Measurements from ENCODE around the gene THBS4. TPM values are rescaled to one million over a fixed set of nuclear protein-coding genes. Genes with fewer than 3 reads are reported as not detected.
A peak's percentile ranks its signal among the peaks of the same experiment; 100 is the strongest.

The THBS4 gene
- total RNA-seq, 2 donors from 2014 or later: 13.6 to 50.5 TPM

DNA sequence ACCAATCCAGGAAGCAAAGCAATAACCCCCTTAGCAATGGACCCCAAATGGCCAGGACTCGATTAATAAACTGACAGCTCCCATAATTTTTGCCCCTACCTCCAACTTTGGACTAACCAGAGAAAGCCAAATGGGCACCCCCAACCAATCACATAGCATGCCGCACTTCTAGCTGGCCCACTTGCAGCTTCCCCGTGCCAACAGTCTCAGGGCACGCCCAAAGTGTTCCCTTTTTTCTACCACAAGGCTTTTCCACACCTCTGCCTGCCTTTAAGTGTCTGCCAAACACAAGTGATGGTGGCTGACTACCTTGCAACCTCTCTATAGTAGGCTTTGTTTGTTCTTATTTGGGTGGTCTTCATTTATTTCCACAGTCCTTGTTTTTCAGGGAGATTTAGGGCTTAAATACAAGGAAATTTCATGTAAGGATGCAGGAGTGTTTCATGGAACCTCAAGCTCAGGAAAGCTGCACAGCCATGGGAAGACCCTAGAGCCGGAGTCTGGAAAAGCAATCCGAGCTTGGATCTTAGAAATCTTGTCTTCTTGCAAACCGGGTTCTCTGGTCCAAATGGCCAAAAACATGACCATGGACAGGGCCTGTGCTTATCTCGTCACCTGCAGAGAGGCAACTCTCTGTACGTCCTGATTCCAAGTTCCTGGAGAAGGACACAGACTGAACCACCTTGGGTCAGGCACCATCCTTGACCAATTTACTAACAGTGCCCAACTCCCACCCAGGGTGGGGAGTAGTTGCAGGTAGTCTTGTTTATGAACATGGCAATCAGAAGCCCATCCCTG lies 89.2 kb downstream of the THBS4 start:
- H3K9me3 ChIP-seq (ENCODE audit: control insufficient read depth, low read length): peaks cover 5% of the 10 kb centered on the region
- Mint-ChIP-seq H3K4me1 (peaks cover 9% of the 10 kb centered on the region), H3K36me3 (ENCODE audit: low read depth) (peaks cover 3% of the 10 kb centered on the region), H3K27ac (no peak overlapping the region), H3K27me3 (ENCODE audit: insufficient read depth) (no peaks in the 10 kb centered on the region), H3K4me3 (no peak overlapping the region), H3K9me3 (peaks cover 7% of the 10 kb centered on the region)
- 92 to 95% methylated on average over 7 to 9 of the region's 9 CpGs for WGBS, 2 experiments (ENCODE audit: insufficient coverage in 1 of 2, insufficient read length in 1 of 2)
- no peaks in the 10 kb centered on the region for H3K4me1 ChIP-seq (ENCODE audit: control insufficient read depth, insufficient read depth, low read length)
- no peak for DNase-seq
- H3K9ac ChIP-seq (ENCODE audit: extremely low read depth, low read length, poor library complexity, severe bottlenecking): no peak overlapping the region
- no peaks in the 10 kb centered on the region for H3K36me3 ChIP-seq (ENCODE audit: control insufficient read depth, insufficient read depth, low read length)
- TF ChIP-seq, protein P1, sequence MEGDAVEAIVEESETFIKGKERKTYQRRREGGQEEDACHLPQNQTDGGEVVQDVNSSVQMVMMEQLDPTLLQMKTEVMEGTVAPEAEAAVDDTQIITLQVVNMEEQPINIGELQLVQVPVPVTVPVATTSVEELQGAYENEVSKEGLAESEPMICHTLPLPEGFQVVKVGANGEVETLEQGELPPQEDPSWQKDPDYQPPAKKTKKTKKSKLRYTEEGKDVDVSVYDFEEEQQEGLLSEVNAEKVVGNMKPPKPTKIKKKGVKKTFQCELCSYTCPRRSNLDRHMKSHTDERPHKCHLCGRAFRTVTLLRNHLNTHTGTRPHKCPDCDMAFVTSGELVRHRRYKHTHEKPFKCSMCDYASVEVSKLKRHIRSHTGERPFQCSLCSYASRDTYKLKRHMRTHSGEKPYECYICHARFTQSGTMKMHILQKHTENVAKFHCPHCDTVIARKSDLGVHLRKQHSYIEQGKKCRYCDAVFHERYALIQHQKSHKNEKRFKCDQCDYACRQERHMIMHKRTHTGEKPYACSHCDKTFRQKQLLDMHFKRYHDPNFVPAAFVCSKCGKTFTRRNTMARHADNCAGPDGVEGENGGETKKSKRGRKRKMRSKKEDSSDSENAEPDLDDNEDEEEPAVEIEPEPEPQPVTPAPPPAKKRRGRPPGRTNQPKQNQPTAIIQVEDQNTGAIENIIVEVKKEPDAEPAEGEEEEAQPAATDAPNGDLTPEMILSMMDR (conservative IDR thresholded peaks at IDR 0.05): no peak
- H3K4me3 ChIP-seq (ENCODE audit: low read length): no peak overlapping the region
- H3K27ac ChIP-seq (ENCODE audit: low read depth, low read length): no peak overlapping the region
- no peaks in the 10 kb centered on the region for H3K27me3 ChIP-seq (ENCODE audit: control insufficient read depth, insufficient read depth, low read length, poor library complexity, severe bottlenecking)

GRCh38 chr5:80125022-80125961 lies 90.1 kb downstream of the THBS4 start:
- H3K9me3 Mint-ChIP-seq: peaks cover 7% of the 10 kb centered on the region
- peaks cover 3% of the 10 kb centered on the region for H3K36me3 Mint-ChIP-seq (ENCODE audit: low read depth)
- no peaks in the 10 kb centered on the region for H3K27me3 Mint-ChIP-seq (ENCODE audit: insufficient read depth)
- no peak for DNase-seq
- no peaks in the 10 kb centered on the region for H3K36me3 ChIP-seq (ENCODE audit: control insufficient read depth, insufficient read depth, low read length)
- no peak overlapping the region for H3K4me3 ChIP-seq (ENCODE audit: low read length)
- peaks cover 9% of the 10 kb centered on the region for H3K4me1 Mint-ChIP-seq
- H3K9me3 ChIP-seq (ENCODE audit: control insufficient read depth, low read length): peaks cover 5% of the 10 kb centered on the region
- no peak overlapping the region for H3K4me3 Mint-ChIP-seq
- no peak overlapping the region for H3K27ac ChIP-seq (ENCODE audit: low read depth, low read length)
- TF ChIP-seq, protein P1 (conservative IDR thresholded peaks at IDR 0.05): no peak
- 94% methylated on average over 10 to 11 of the region's 11 CpGs for WGBS, 2 experiments (ENCODE audit: insufficient coverage in 1 of 2, insufficient read length in 1 of 2)
- H3K4me1 ChIP-seq (ENCODE audit: control insufficient read depth, insufficient read depth, low read length): no peaks in the 10 kb centered on the region
- H3K9ac ChIP-seq (ENCODE audit: extremely low read depth, low read length, poor library complexity, severe bottlenecking): no peak overlapping the region
- no peak overlapping the region for H3K27ac Mint-ChIP-seq
- H3K27me3 ChIP-seq (ENCODE audit: control insufficient read depth, insufficient read depth, low read length, poor library complexity, severe bottlenecking): no peaks in the 10 kb centered on the region

- DNase-seq: no peak
- Mint-ChIP-seq H3K27ac (no peak overlapping the region), H3K27me3 (ENCODE audit: insufficient read depth) (no peaks in the 10 kb centered on the region), H3K4me3 (no peak overlapping the region), H3K9me3 (peaks cover 5% of the 10 kb centered on the region), H3K36me3 (ENCODE audit: low read depth) (peaks cover 3% of the 10 kb centered on the region), H3K4me1 (peaks cover 9% of the 10 kb centered on the region)
- H3K9ac ChIP-seq (ENCODE audit: extremely low read depth, low read length, poor library complexity, severe bottlenecking): no peak overlapping the region
- H3K4me1 ChIP-seq (ENCODE audit: control insufficient read depth, insufficient read depth, low read length): no peaks in the 10 kb centered on the region
- TF ChIP-seq, protein P1 (conservative IDR thresholded peaks at IDR 0.05): peak; percentile 45
- no peaks in the 10 kb centered on the region for H3K36me3 ChIP-seq (ENCODE audit: control insufficient read depth, insufficient read depth, low read length)
- H3K27ac ChIP-seq (ENCODE audit: low read depth, low read length): no peak overlapping the region
- no peak overlapping the region for H3K4me3 ChIP-seq (ENCODE audit: low read length)
- whole genome bisulfite sequencing, 2 experiments (ENCODE audit: insufficient coverage in 1 of 2, insufficient read length in 1 of 2): 82 to 90% methylated on average over 4 of the region's 4 CpGs
- no peaks in the 10 kb centered on the region for H3K27me3 ChIP-seq (ENCODE audit: control insufficient read depth, insufficient read depth, low read length, poor library complexity, severe bottlenecking)
- peaks cover 10% of the 10 kb centered on the region for H3K9me3 ChIP-seq (ENCODE audit: control insufficient read depth, low read length)
Observed at GRCh38 chr5:80125962-80126480, 90.9 kb downstream of the THBS4 start.

All from endodermal cell (in vitro differentiated cells).